Caco-2 (cell line): Measurements from ENCODE around the gene SIN3B. TPM values are rescaled to one million over a fixed set of nuclear protein-coding genes. Genes with fewer than 3 reads are reported as not detected.

ENCODE experiments used
- BruUV-seq: library from RNA; stranded (reverse); fragments of 400-500 nt; replicated peaks from 2 replicates; lab custom pipeline; 2021; lab: Mats Ljungman, UMichigan
- CTCF ChIA-PET: fragments of 300-600 bp; sonication (Branson Sonifier 250); formaldehyde crosslinking; loops from one replicate; lab custom pipeline; 2022; ENCODE audit warnings: antibody characterized with exemption; lab: Charles Lee
- POLR2A ChIA-PET: fragments of 300-600 bp; sonication (Branson Sonifier 250); formaldehyde crosslinking; loops from one replicate; lab custom pipeline; 2022; ENCODE audit warnings: antibody characterized with exemption; lab: Charles Lee
- DNase-seq, 2 experiments: peaks; one replicate each; pipeline versions ENCODE4 v3.0.0 to v3.0.0-alpha.2; 2020 to 2022
- H3K27me3 ChIP-seq: replicated peaks from 2 replicates; pipeline ENCODE4 v1.6.0; 2011; ENCODE audit warnings: low read length; ENCODE audit not compliant: control insufficient read depth, insufficient read depth
- H3K36me3 ChIP-seq: 2 replicates; pipeline ENCODE4 v1.5.1; 2011; ENCODE audit warnings: low read length; ENCODE audit not compliant: control insufficient read depth, insufficient read depth
- H3K4me1 ChIP-seq: fragments of 250-450 bp; sonication (Bioruptor Pico); 2 replicates; pipeline ENCODE4 v1.5.1; 2020; ENCODE audit warnings: mild to moderate bottlenecking
- H3K4me3 ChIP-seq: 2 replicates; pipeline ENCODE4 v1.5.1; 2011; ENCODE audit warnings: low read depth, mild to moderate bottlenecking, control low read depth, low read length
- H3K9me3 ChIP-seq: fragments of 250-450 bp; sonication (Bioruptor Pico); 2 replicates; pipeline ENCODE4 v1.5.1; 2020; ENCODE audit warnings: mild to moderate bottlenecking, moderate library complexity
- H3K27ac Mint-ChIP-seq: one replicate; pipeline ENCODE4 v1.8.0; 2022; ENCODE audit warnings: mixed read lengths; ENCODE audit not compliant: unreplicated experiment
- H3K27me3 Mint-ChIP-seq: one replicate; pipeline ENCODE4 v1.8.0; 2022; ENCODE audit warnings: mixed read lengths; ENCODE audit not compliant: insufficient read depth, unreplicated experiment
- H3K36me3 Mint-ChIP-seq: one replicate; pipeline ENCODE4 v1.8.0; 2022; ENCODE audit warnings: mild to moderate bottlenecking, mixed read lengths; ENCODE audit not compliant: insufficient read depth, unreplicated experiment
- H3K4me1 Mint-ChIP-seq: one replicate; pipeline ENCODE4 v1.8.0; 2022; ENCODE audit warnings: low read depth, mixed read lengths; ENCODE audit not compliant: unreplicated experiment
- H3K4me3 Mint-ChIP-seq: one replicate; pipeline ENCODE4 v1.8.0; 2022; ENCODE audit warnings: mild to moderate bottlenecking, moderate library complexity, mixed read lengths; ENCODE audit not compliant: unreplicated experiment
- H3K9me3 Mint-ChIP-seq: one replicate; pipeline ENCODE4 v1.8.0; 2022; ENCODE audit warnings: mixed read lengths; ENCODE audit not compliant: unreplicated experiment
- intact Hi-C: fragments of 100-400 bp; cut with micrococcal nuclease; formaldehyde crosslinking; loops from one replicate; pipeline ENCODE4 v1.10.0; 2022; ENCODE audit not compliant: unreplicated experiment
- total RNA-seq: library from RNA; stranded (reverse); gene quantifications from 2 replicates; pipeline ENCODE4 v1.2.3, GENCODE V29; 2022
- TF ChIP-seq, protein P1 (sequence below), 2 experiments: fragments of 200-600 bp in 1 of 2; IDR thresholded peaks; 1 replicate in 1 of 2; 2 replicates in 1 of 2; pipeline versions ENCODE4 v1.5.1 to v1.8.0; 2011 to 2022; ENCODE audit warnings: antibody characterized with exemption in 1 of 2, control low read depth in 1 of 2, inconsistent platforms in 1 of 2, low read depth in 1 of 2, low read length in 1 of 2, mild to moderate bottlenecking in 1 of 2, moderate library complexity in 1 of 2; ENCODE audit not compliant: insufficient read depth in 1 of 2, severe bottlenecking in 1 of 2, unreplicated experiment in 1 of 2

Gene SIN3B
- total RNA-seq, 1 experiment from 2014 or later: 56.9 TPM

DNA sequence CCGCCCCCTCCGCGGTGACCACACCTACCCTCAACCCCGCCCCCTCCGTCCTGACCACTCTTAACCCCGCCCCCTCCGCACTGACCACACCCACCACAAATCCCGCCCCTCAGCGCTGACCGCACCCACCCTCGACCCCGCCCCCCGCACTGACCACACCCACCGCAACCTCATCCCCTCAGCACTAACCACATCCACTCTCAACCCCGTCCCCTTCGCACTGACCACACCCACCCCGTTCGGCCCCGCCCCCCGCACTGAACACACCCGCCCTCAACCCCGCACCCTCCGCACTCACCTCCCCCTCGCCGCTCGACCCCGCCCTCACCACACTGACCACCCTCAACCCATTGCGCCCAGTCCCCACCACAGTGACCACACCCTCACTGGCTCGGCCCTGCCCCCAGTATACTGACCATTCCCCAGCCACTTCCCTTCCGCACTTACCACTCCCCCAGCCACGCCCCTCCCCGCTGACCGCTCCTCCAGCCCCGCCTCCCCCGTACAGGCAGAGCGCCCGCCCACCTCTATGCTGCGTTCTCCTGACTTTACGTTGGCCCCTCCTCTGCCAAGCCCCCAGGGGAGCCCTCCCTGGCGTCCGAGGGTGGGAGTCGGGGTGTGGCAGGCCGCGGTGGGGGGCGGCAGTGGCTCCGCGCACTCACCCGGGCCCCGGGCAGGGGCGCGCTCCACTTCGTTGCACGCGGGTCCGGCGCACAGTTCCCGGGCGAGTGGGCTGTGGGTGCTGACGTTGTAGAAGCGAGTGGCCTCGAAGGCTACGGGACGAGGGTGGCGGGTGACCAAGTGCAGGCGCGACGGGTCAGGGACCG is 68.0 kb downstream of the SIN3B start:
- Mint-ChIP-seq H3K27ac (no peak overlapping the region), H3K27me3 (no peaks in the 10 kb centered on the region), H3K36me3 (no peaks in the 10 kb centered on the region), H3K9me3 (no peaks in the 10 kb centered on the region), H3K4me3 (no peak overlapping the region), H3K4me1 (no peaks in the 10 kb centered on the region)
- ChIA-PET POLR2A (no interaction called here), CTCF (no interaction called here)
- H3K4me1 ChIP-seq: no peaks in the 10 kb centered on the region
- no peaks in the 10 kb centered on the region for H3K9me3 ChIP-seq
- no peak overlapping the region for H3K4me3 ChIP-seq
- intact Hi-C loops: no loop called here
- TF ChIP-seq, protein P1, sequence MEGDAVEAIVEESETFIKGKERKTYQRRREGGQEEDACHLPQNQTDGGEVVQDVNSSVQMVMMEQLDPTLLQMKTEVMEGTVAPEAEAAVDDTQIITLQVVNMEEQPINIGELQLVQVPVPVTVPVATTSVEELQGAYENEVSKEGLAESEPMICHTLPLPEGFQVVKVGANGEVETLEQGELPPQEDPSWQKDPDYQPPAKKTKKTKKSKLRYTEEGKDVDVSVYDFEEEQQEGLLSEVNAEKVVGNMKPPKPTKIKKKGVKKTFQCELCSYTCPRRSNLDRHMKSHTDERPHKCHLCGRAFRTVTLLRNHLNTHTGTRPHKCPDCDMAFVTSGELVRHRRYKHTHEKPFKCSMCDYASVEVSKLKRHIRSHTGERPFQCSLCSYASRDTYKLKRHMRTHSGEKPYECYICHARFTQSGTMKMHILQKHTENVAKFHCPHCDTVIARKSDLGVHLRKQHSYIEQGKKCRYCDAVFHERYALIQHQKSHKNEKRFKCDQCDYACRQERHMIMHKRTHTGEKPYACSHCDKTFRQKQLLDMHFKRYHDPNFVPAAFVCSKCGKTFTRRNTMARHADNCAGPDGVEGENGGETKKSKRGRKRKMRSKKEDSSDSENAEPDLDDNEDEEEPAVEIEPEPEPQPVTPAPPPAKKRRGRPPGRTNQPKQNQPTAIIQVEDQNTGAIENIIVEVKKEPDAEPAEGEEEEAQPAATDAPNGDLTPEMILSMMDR (IDR thresholded peaks at IDR 0.05; ENCODE audit: insufficient read depth in 1 of 2, low read depth in 1 of 2, low read length in 1 of 2, severe bottlenecking in 1 of 2, unreplicated experiment in 1 of 2): no peak
- H3K27me3 ChIP-seq: no peaks in the 10 kb centered on the region
- no peaks in the 10 kb centered on the region for H3K36me3 ChIP-seq
- DNase-seq: peak; percentile 56 to 62
- no TSS peak for BruUV-seq

DNA sequence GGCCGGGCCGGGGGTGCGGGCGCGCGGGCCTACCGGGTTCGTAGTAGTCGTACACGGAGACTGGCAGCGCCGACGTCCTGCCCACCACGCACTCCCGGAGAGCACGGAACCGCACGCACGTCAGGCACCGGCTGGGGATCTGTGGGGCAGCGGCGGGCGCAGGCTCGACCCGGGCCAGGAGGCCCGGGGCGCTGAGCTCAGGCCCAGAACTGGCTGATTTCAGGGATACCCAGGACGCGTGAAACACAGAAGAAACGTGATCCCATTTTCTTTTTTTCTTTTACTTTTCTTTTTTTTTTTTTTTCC is 68.6 kb downstream of the SIN3B start:
- no peak for DNase-seq
- ChIA-PET POLR2A (no interaction called here), CTCF (no interaction called here)
- H3K9me3 ChIP-seq: no peaks in the 10 kb centered on the region
- H3K4me3 ChIP-seq: no peak overlapping the region
- H3K27me3 ChIP-seq: no peaks in the 10 kb centered on the region
- Mint-ChIP-seq H3K4me3 (no peak overlapping the region), H3K27ac (no peak overlapping the region), H3K27me3 (no peaks in the 10 kb centered on the region), H3K36me3 (no peaks in the 10 kb centered on the region), H3K4me1 (no peaks in the 10 kb centered on the region), H3K9me3 (no peaks in the 10 kb centered on the region)
- intact Hi-C loops: no loop called here
- H3K36me3 ChIP-seq: no peaks in the 10 kb centered on the region
- TF ChIP-seq, protein P1 (IDR thresholded peaks at IDR 0.05; ENCODE audit: insufficient read depth in 1 of 2, low read depth in 1 of 2, low read length in 1 of 2, severe bottlenecking in 1 of 2, unreplicated experiment in 1 of 2): no peak
- no peaks in the 10 kb centered on the region for H3K4me1 ChIP-seq
- BruUV-seq: no TSS peak

GRCh38 chr19:16898361-16899015 is 69.3 kb downstream of the SIN3B start:
- no peaks in the 10 kb centered on the region for H3K9me3 ChIP-seq
- H3K36me3 ChIP-seq: no peaks in the 10 kb centered on the region
- peak overlapping the region; percentile 31 for H3K4me3 Mint-ChIP-seq
- no peak for DNase-seq
- no peaks in the 10 kb centered on the region for H3K4me1 Mint-ChIP-seq
- intact Hi-C loops: no loop called here
- H3K36me3 Mint-ChIP-seq: no peaks in the 10 kb centered on the region
- no peaks in the 10 kb centered on the region for H3K4me1 ChIP-seq
- H3K27ac Mint-ChIP-seq: no peak overlapping the region
- no peaks in the 10 kb centered on the region for H3K27me3 ChIP-seq
- no peaks in the 10 kb centered on the region for H3K9me3 Mint-ChIP-seq
- no peaks in the 10 kb centered on the region for H3K27me3 Mint-ChIP-seq
- no peak overlapping the region for H3K4me3 ChIP-seq
- TF ChIP-seq, protein P1 (IDR thresholded peaks at IDR 0.05; ENCODE audit: insufficient read depth in 1 of 2, low read depth in 1 of 2, low read length in 1 of 2, severe bottlenecking in 1 of 2, unreplicated experiment in 1 of 2): no peak
- no TSS peak for BruUV-seq
- POLR2A ChIA-PET: no interaction called here
- CTCF ChIA-PET: interaction anchor here (0.6 kb wide), 1 partner anchor 10 kb away, joined by 4 read pairs; no protein-coding TSS in a partner anchor
